IPS-NIHi7 (cell line): ENCODE measurements around the gene PARS2.

Experiments used
- DNase-seq: peaks from one replicate; pipeline ENCODE4 v3.0.0; 2012; ENCODE audit warnings: mixed read lengths; ENCODE audit errors: extremely low spot score

PARS2 gene

DNA sequence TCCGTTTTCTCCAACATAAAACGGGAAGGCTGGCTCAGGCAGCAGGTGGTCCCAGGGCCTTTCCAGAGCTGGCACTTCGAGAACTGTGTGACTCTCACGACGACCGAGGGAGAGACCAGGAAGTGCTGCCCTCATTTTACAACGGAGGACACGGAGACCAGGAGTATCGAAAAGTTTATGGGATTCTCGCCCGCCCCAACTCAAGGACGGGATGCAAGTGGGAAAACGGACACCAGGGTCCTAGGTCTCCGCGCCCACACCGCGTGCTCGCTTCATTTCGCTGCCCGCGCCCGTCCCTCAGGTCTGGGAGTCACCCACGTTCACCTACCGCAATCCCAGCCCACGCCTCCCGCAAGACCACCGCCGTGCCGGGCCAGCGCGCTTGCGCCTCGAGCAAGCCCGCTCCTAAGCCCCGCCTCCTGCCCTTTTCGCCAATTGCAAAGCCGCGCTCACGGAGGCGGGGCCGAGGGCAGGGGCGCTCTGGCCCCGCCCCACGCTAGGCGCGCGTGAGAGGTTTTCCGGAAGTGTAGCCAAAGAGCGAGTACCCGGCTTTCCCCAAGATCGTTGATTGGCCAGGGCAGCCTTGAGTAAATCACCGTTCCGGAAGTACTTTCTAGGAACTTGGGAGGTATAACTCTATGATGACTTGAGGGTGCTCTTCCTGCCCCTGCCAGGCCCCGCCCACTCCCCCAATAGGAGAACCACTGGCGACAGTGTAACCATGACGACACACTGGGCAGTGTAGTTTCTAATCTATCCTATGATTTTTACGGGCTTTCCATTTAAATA is at the start of gene PARS2:
TSS of gene PARS2 (minus strand) at position 391 of the 789 bp plus-strand sequence. CDS start 5,362 bp downstream, outside the sequence.
- DNase-seq = peak; percentile 99

DNA sequence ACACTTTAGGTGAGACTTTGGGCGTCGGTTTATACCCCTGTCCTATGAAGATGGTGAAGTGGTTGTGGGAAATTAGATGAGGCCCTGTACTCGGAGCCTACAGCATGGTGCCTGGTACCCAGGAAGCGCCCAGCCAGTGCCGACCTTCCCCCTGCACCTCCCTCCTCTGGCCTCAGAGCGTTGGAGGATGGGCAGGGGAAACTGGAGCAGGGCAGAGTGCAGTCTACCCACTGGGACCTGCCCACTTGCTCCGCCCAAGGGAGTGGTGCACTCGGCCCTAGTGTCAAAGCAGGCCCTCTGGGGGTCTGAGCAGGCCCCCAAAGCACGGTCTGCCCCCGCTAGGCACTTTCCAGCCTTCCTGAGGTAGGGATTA is 49.8 kb upstream of the PARS2 start:
- DNase-seq = no peak

DNA sequence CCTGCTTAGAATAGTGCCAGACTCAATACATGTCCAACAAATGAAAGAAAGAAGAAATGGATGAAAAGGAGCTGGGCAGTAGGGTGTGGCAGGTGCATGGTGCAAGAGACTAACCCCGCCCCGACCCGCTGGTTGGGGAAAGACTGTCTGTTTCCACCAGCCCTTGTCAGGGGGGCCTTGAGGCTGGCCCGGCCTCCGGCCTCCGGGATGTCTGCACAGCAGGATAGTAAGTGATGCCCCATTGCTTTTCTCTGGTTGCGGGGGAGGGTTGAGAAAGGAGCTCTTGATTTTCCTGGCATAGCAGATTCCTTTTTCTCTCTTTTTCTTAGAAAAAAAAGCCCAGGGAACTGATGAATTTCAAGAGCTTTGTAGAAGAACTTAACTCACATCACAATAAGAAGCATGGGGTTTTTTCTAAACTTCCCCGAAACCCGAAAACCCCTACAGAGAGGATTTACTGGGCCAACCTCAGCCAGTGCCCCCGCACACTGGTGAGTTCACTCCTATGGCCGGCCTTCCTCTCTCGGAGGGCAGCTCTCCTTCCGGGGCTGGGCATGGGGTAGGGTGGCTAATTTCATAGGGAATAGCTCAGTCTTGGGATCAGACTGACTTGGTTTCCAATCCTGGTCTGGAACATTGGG is 49.3 kb upstream of the PARS2 start:
- peak; percentile 69 for DNase-seq

DNA sequence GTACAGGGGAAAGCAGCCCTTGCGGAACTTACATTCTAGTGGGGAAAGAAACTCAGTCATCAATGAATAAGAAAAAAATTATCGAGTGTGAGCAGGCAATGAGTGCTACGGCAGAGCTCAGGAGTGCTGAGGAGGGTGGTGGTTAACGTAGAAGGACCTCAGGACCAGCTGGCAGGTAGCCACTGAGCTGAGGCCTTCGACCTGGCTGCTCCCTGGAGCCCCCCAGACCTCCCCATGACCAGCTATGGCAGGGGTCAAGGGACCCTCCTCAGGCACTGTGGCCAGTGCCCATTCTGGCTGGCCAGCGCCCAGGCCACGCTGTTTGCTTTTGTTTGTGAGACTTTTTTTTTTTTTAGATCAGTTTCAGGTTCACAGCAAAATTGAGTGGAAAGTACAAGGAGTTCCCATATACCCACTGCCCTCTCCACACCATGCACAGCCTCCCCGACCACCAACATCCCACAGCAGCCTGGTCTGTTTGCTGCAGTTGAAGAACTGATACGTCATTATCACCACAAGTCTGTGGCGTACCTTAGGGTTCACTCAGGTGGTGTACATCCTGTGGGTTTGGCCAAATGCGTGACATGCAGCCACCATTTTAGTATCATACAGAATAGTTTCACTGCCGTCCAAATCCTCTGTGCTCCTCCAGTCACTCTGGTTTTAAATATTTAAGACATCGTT is 48.6 kb upstream of the PARS2 start:
- DNase-seq = no peak

DNA sequence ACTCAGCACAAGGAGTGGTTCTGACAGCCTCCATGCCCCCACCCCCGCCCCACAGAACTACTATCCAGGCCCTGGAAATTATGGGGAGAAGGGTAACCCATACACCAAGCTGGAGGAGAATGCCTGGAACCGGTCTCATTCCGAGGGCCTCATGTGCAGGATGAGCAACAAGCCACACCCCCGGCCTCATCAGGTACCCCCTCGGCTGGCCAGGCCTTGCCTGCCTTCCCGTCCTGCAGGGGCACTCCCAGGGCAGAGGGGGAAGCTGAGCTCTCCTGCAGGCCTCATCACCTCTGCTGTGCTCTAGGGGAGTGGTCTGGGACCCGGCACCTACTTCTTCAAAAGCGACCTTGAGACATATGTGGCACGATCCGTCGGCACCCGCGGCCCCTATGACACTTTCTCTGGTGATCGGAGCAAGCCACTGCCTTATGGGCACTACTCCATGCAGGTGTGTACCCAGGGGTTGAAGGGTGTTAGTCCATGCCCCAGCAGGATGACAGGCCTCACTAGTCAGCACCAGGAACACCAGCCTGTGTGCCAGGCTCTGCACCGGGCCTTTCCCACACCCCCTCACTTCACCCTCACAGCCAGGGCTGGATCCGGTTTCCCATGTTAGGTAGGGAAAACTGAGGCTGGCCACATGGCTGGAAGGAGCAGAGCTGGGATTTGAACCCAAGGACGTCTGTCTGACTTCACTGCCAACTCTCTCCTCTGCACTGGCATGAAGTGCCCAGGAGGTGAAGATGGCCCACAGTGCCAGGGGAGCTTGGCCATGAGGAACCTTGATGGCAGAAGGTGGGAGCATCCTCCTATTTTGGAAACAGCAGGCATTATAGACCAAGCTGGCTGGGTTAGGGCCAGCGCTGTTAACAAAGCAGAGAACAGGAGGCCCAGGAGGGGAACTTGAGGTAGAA is 47.7 kb upstream of the PARS2 start:
- DNase-seq = no peak

DNA sequence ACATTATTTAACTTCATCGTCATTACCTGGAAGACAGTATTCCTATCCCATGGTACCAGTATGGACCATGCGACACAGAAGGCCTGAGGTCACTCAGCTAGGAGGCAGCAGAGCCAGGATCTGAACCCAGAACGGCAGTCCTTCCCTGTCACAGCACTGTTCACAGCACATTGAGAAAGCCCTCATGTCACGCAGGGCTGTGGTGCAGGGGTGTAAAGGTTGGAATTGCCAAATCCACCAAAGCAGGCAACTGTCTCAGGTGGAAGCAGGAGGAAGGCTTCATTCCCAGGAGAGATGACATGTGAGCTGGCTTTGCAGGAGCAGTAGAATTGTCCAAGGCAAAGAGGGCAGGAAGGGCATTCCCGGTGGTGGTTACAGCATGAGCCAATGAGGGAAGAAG is 46.7 kb upstream of the PARS2 start:
- DNase-seq = no peak

DNA sequence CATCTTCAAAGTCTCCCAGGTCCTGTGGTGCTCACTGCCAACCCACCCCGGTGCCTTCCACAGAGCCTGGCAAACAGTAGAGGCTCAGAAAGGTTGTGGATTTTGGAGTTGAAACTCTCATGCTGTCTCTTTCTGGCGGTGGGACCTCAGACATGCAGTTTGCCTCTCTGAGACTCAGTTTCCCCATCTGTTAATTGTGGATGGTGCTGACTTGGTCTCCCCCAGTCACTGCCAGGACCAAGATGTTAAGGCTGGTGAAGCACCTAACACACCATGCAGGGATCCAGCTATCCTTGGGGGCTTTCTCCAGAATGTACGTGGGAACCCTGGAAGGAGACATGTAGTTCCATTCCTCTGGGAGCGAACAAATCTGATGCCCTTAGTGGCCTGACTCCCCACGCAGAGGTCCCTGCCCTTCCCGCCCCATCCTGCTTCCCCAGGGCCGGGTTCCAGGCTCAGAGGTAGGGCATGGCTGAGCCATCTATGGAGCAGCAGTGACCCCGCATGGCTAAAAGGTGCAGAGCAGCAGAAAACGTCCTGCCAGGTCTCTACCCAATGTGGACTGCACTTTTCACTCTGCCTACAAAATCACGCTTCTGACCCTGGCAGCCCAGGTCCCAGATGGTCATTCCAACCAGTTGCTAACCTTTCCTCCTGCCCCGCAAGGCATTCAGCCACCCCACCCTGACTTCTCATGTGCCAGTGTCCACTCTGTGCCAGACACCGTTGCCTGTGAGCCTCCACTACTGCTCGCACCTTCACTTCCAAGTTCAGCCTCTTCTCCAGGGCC is 46.0 kb upstream of the PARS2 start:
- DNase-seq = peak; percentile 89

DNA sequence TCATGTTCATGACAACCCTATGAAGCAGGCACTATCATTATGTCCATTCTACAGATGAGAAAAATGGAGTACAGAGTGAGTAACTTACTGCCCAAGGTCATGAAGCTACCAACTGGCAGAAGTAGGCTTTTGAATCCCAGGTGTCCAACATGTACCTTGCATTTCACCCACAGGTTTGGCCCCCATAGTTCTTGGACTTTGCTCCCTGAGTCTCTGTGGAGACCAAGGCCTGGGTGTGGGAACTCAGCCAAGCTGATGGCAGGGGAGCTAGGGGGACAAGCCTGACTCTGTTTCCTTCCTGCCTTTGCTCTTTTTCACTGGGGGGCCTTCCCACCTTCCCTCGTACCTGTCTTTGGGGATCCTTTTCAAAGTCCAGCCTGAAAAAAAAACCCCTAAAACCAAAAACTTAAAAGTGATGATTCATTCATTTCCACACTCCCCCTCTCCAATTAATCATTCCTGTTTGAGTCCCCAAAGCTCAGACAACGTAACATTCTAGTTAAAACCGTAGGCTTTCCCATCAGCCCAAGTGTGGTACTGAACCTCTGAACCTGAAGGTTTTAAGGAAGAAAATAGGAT is 45.3 kb upstream of the PARS2 start:
- DNase-seq = no peak

DNA sequence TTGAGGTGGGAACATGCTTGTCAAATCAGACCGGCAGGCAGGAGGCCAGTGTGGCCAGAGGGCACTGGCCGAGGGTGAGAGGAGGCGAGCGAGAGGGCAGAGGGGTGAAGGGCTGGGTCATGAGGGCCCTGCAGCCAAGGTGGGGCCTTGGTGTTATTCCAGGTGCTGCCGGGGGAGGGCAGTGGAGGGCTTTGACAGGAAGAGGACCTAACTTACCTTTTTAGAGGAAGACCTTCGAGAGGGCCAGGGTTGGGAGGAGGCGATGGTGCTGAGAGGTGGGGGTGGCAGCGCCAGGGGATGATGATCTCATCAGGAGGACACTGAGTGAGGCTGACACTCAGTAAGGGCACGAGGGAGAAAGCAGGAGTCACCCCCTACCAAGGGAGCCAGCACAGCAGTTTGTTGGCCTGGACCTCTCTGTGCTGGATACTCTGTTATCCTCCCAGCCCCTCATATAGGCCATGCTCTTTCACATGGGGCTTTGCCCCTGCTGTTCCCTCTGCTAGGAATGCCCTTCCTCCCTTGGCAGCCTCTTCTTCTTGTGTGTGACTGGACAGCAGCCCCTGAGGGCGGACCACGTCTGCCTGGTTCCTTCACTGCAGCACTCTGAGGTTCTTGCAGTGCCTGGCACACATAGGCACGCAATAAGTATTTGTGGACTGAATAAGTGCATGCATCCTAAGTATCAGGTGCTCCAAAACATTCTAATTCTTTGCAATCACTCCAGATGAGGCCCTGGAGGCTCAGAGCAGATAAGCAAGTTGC is 44.3 kb upstream of the PARS2 start:
- no peak for DNase-seq

DNA sequence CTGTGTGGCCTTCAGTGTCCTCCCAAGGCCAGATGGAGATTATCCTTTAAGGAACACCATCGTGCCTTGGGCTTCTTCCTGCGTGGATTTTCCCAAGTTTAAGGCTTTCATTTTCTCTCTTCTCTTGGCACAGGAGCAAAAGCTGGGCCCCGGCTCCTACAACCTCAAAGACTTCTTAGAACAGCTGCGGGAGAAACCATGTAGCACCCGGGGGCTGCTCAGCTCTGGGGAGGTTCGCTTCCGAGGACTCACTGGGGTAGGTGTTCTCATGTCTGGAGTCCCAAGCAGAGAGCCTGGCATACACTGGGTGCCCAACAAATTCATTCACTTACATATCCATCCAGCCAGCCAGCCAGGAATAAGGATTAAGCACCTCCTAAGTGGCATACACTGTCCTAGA is 43.4 kb upstream of the PARS2 start:
- DNase-seq = no peak

DNA sequence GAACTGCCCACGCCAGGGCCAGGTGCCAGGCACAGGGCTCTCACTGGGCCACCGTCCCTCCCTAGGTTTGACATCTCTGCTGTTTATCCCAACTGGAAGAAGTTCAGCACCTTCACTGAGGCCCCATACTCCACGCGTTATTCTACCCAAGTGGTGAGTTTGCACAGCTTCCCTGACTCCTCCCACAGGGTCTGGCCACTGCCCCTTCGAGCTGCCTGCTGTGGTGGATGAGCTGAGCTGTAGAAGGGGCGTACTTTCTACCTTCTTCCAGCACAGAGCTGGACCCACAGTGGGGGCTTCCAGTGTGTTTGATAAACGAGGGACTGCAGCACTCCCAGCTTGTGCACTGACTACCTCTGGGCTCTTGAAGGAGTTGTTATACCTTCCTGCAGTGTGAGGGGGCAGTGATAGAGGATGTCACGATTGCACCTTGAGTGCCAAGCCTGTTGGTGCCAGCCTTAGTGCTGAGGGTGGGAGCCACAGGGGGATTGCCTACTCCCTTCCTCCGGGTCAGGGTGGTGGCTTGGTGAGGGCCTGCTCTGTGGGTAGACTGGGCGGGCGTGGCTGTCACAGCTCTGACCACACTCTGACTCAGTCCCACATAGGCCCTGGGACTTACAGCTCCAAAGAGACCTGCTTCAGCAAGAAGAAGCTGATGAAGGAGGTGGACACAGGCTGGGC is 42.7 kb upstream of the PARS2 start:
- DNase-seq = no peak

DNA sequence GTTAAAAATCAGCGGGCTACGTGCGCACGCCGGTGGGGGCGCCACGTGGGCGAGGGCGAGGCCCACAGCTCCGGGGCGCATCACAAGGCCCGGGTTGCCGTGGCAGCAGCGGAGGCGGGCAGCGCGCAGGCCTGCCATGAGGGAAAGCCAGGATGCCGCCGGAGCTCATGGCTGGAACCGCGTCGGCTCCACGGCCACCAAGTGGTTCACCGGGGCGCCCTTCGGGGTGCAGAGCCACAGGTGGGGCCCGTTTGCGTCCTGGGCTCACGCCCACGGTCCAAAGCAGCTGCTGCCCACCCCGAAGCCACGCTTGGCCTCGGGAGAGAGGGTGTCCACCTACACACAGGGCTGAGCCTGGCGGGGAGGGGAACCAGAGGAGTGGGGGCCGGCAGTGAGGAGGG is 41.7 kb upstream of the PARS2 start:
- DNase-seq = no peak

DNA sequence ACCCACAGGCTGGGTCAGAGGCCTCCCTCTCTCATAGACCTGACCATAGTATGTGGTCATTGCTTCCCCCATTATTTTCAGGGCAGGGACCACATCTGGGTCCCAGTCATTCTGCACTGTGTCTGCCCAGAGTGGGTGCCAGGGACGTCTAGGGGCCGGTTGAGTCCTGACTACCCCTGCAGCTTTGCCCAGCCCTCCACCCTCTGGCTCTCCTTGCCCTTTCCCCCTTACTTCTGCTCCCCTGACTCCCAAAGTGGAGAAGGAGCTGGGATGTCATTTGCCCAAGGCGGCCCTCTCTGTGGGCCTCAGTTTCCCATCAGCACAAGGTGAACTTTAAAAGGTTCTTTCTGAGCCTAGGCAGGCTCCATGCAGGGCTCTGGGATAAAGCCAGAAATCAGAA is 41.1 kb upstream of the PARS2 start:
- DNase-seq = no peak

DNA sequence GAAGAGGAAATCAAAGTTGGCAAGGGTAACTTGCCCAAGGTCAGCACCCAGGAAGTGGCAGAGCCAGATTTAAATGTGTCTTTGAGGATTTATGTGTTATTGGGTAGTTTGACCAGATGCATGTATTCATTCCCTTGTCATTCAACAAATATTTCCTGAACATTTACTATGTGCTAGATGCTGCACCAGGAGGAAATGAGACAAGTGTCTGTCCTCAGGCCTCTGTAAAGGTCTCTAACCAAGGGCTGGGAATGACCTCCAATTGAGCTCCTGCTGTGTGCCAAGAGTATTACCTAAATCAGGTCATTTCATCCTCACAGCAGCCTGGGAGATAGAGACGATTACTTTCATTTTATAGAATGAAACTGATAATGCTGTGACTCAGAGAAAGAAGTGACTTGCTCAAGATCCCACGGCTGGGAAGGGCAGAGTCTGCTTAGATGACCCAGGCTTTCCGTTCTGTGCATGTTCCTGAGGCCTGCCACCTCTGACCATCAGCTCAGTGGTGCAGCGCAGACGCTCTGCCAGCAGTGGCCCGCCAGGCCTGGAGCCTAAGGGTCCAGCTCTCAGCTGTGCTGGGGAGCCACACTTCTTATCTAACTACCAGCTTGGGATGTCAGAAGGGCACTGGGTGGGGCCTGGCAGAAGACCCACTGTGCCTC is 40.3 kb upstream of the PARS2 start:
- DNase-seq = no peak

DNA sequence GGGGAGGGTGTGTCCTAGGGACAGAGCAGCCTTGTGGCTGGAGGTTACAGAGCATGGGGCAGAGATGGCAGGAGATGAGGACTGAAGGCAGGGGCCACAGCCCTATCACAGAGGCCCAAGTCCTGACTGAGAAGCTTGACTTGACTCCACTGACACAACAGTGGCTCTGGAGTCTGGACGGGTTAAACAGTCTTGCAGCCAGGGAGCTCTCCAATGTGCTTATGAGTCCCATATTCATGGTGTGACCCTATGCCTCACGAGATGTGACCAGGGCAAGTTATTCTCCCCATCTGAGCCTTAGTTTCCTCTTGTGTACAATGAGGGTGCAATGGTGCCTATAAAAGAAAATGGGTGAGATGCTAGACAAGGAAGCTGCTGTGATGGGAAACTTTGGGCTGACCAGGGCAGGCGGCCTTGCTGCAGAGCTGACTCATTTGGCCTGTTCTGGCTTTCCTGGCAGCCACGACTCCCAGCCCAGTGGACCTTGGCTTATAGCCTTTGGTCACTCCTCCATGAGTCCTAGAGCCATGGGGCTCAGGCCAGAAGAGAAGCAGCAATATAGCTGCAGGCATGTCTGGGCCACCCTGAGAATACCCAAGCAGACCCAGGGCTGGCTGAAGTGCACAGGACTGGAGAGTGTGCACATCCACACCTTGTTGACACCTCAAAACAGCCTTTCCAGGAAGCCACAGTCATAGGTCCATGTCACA is 39.6 kb upstream of the PARS2 start:
- DNase-seq = no peak

DNA sequence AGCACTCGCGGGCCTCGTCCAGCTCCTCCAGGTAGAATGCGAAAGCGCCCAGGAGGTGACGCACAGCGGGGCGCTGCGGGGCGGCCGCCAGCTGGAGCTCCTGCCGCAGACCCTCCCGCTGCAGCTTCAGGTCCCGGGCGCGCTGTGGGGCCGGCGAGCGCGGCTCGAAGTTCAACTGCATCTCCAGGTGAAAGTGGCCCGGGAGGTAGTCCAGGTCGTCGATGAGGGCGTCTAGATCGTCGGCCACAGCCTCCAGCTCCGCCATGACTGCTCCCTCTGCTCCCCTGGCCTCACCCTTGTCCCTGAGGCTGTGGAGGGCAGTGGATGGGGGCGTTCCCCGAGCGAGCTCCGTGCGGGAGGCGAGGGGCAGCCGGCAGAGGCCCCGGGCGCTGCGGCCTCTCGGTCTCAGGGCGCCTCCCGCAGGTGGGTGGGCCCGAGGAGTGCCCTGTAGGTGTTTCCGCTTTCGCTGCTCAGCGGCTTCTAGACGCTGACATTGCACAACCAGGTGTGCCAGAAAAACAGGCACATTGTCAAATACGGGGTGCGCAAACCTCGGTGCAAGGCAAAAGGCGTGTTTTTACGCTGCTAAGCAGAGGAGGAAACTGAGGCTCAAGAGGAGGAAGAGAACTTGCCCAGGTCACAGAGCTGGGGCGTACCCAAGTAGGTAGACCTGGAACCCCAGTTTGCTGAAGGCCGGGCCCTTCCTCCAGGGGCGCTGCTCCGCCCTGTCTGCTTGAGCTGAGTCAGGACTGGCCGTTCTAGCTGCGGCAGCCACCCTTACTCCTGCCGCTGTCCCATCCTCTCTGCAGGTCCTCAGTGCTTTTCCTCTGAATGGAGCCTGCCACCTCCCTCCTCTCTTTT is 36.8 kb upstream of the PARS2 start, which contains the start of gene TTC22:
TSS of gene TTC22 (minus strand) at position 425 of the 861 bp plus-strand sequence. CDS start at position 265, 160 bp downstream.
- peak; percentile 61 for DNase-seq
